SW480 (cell line): ENCODE data around the gene SNRK.

Experiments
- DNase-seq: peaks from one replicate; pipeline ENCODE4 v3.0.0-alpha.2; 2016; ENCODE audit warnings: low spot score

SNRK gene

DNA sequence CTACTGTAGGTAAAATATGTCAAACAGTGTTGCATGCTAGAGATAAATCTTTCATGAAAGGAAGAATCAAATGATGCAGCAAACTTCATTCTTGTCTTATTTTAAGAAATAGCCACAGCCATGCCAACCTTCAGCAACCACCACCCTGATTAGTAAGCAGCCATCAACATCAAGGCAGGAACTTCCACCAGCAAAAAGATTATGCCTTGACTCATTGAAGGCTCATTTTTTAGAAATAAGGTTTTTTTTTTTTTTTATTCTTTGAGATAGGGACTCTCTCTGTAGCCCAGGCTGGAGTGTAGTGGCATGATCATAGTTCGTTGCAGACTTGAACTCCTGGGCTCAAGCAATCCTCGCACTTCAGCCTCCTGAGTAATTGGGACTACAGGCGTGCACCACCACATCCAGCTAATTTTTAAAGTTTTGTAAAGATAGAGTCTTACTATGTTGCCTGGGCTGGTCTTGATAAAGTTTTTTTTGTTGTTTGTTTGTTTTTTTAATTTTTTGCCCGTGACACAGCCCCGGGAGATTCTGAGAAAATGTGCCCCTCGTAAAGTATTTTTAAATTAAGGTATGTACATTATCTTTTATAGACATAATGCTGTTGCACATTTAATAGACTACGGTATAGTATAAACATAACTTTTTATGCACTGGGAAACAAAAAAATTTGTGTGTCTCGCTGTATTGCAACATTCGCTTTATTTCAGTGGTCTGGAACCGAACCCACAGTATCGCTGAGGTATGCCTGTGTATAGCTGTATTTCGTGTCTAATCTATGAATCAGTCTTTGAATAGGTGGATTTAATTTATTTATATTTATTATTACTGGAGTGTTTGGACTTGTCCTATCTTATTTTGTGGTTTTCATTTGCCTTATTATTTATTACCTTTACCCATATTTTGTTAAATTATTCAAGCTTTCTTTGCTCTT lies 23.3 kb downstream of the SNRK start:
- no peak for DNase-seq

DNA sequence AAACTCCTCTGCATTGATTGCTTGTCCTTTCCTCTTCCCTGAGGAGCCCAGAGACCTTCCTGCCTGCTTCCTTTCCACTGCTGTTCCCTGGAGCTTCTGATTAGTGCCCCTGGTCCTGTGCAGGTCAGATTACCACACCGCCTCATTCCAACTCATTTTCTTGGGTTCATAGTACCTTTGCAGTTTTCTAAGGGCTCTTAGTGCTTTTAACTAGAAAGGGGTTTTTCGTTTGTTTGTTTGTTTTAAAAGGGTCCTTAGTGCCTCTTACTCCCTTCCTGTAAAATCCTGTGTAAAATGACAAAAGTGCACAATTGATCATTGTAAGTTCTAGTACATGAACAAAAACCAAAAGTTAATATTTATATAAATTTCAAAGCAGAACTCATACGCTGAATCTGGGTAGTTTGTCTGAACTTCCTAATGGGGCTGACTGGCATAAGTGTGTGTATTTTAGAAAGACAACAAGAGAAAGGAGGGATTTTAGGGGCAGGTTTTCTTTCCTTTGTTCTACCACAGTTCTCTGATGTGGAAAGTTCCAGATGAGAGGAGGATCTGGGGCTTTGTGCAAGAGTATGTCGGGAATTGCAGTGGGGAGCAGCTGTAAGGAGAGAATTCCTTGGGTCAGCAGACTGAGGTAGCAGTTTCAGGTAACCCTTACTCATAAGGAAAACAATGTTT lies 30.6 kb downstream of the SNRK start:
- no peak for DNase-seq

DNA sequence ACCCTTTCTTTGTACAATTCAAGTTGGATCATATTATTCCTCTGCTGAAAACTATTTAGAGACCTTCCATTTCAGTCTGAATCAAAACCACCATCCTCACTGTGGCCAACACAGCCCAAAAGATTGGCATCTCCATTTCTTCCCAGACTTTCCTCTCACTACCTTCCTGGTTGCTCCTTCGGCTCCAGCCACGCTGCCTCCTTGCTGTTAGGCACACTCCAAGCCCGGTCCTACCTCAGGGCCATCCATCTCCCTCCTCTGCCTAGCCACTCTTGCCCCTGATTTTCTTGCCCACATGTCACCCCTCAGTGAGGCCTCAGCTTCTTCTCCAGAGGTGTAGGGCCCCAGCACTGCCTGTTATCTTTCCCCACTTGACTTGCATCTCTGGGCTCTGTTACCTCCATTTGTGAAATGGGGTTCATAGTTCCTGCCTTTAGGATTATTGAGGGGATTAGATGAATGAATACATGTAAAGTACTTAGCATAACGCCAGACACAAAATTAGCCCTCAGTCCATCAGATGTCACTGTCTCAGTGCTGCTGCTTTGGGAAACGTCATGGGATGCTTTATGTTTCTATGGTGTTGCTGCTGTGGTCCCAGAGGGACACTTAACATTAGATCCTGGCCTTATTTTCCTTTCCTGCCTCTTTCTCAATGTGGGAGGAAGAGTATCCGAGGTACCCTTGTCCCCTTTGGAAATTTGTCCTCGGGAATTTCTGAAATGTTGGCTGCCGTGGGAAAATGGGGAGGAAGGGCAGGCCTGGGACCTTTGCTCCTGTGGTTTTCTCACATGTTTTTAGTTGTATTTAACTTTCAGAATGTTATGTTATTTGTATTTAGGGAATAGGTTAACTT lies 31.3 kb downstream of the SNRK start:
- no peak for DNase-seq

DNA sequence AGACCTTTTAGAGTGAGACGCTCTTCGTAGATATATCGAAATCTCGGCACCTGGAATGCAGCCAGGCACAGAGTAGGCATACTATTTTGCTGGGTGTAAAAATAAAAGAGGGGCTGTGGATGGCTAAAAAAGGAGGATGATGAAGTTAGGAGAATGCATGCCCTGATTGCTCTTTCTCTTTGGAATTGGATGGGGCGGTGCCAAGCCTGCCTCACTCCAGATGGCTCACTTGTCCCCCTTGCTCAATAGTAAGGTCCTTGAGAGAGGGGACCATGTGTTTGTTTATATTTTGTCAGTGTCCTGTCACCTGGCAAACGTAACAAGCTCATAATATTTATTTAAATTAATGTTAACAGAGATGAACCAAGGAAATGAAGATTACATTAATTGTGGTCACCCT lies 33.0 kb downstream of the SNRK start:
- no peak for DNase-seq

DNA sequence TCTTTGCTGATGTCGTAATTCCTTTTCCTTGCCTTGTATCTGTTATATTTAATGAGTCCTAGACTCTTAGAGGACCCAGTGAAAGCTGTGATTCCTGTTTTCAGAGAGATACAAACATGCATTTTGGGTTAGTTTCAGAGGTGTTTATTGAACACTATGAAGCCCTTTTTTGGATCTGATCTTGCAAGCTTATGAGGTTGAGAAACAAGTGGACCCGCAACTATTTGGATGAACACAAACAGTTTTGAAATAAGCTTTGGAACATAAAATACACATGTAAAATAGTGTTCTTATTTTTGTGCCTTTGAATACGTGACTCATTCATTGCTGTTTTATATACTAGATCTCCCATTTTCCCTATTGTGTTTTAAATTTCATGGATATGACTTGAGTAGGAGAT lies 33.5 kb downstream of the SNRK start:
- no peak for DNase-seq

GRCh38 chr3:43320288-43320687 lies 33.9 kb downstream of the SNRK start:
- no peak for DNase-seq

GRCh38 chr3:43323541-43323940 lies 37.2 kb downstream of the SNRK start:
- DNase-seq: no peak

GRCh38 chr3:43326891-43327581 lies 40.7 kb downstream of the SNRK start:
- DNase-seq: no peak

GRCh38 chr3:43327582-43327979 lies 41.2 kb downstream of the SNRK start:
- no peak for DNase-seq

- no peak for DNase-seq
These were observed 42.3 kb downstream of the SNRK start for GRCh38 chr3:43328653-43329052.

GRCh38 chr3:43330981-43331380 lies 44.6 kb downstream of the SNRK start:
- DNase-seq: no peak

DNA sequence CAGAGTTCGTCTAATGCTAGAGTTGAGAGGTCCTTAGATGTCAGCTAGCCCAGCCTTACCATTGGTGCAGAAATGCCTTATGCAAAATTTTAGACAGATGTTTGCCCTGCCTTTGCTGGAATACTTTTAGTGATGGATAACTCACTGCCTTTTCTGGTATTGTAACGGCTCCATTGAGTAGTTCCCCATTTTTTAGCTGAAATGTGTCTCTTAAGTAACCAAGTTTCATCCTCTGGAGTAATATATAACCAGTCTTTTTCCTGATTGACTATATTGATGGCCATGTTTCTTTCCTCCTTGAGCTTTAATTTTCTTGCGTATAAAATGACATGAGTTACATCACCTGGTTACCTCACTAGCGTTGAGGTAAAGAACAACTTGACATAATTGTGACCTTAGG lies 45.0 kb downstream of the SNRK start:
- no peak for DNase-seq

GRCh38 chr3:43334976-43335375 lies 48.6 kb downstream of the SNRK start:
- DNase-seq: no peak

- no peak for DNase-seq
These were observed 49.5 kb downstream of the SNRK start for GRCh38 chr3:43335799-43336198.

DNA sequence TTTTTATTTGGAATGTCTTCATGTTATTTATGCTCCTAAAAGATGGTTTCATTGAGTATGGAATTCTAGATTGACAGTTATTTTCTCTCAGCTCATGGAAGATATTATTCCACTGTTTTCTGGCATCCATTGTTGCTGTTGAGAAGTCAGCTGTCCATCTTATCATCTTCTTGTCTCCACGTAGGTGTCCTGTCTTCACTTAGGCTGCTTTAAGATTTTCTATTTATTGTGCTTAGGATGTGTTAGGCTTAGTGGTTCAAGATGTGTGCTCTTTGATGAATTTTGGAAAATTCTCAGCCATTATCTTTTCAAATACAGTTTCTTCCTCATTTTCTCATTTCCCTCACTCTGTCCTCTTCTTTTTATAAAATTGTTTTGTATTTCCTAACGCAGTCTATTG lies 52.0 kb downstream of the SNRK start:
- DNase-seq: peak; percentile 5

DNA sequence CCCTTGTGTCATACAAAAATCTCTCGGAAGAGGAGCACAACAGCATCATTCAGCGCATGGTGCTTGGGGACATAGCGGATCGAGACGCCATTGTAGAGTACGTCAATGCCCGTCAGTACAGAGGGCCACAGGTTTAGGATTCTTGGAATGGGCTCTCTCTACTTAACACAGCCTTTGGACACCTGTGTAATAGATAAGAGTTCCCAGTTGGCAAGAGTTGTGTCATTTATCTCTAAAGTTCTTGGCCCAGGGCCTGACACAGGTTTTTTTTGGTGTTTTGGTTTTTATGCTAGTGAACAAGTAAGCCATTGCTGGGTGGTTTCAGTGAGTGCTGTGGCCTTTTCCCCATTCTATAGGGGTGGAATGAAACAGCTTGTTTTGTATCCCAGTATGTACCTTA lies 54.1 kb downstream of the SNRK start:
- DNase-seq: no peak

DNA sequence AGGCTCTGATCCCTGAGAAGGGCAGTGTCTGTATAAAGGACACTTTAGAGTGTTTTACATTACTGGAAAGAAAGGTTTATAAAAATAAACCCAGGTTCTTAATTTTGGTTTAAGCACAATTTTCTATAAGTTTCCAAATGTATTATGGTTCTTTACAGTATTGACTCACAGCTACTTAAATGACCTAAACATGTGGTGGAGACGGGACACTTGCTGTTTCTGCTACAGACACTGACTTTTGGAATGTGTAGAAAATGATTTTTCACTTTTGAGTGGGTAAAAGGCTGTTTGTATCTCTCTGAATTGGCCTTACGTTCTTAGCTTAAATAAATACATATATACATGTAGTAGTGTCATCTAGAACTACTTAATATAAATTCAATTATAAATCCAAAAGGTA lies 55.4 kb downstream of the SNRK start:
- no peak for DNase-seq

GRCh38 chr3:43343185-43343584 lies 56.8 kb downstream of the SNRK start:
- no peak for DNase-seq

DNA sequence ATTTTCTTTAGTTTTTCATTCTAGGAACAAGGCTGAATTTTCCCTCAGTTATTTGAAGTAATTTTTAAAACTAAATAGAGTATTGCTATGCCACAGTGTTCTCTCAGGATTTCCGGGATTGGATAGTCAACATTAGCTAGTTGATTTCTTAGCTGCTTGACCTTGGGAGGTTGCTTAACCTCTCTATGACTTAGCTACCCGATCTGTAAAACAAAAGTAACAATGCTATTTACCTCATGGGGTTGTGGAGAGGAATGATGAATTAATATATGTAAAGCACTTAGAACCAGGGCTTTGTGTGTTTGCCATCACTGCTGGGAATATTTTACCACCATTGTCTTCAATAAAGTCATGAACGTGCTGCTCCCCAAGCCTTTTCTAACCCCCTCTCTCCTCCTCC lies 57.5 kb downstream of the SNRK start:
- no peak for DNase-seq

DNA sequence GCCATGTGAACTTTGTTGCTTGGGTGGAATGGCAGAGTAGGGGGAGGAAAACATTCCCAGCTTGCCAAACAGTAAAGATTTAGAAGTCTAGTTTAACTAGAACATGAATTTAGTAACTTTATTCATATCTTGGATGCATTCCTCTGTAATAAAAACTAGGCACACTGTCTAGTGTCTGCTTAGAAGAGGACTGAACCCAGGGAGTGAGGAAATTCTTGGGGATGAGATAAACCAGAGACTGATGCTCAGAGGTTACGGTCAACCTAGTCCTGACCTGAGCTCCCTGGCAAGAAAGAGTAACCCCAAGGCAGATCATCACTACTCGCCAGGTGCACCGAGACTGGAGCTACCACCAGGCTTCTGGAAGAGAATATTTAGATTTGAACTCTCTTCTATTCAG lies 58.2 kb downstream of the SNRK start:
- DNase-seq: no peak

GRCh38 chr3:43345246-43345645 lies 58.9 kb downstream of the SNRK start:
- no peak for DNase-seq

GRCh38 chr3:43345877-43346276 lies 59.5 kb downstream of the SNRK start:
- DNase-seq: no peak
